CD4-positive, alpha-beta T cell treated with Interleukin-4 for 4 hours (primary cell): Measurements from ENCODE around the gene C4BPB.
"Not testable (repeated sequence)": the region's sequence is repeated elsewhere in the genome, so short reads cannot be mapped to it uniquely, and the experiment has no call there.

Experiments
- DNase-seq: peaks from one replicate; pipeline ENCODE4 v3.0.0-alpha.2; 2020

C4BPB gene

GRCh38 chr1:207088701-207089626 lies at the start of gene C4BPB:
C4BPB (plus strand) TSS chr1:207088860; CDS start chr1:207089532, 672 bp downstream.
- DNase-seq: no peak

- no peak for DNase-seq
Observed at GRCh38 chr1:207039380-207040180, 49.1 kb upstream of the C4BPB start.

DNA sequence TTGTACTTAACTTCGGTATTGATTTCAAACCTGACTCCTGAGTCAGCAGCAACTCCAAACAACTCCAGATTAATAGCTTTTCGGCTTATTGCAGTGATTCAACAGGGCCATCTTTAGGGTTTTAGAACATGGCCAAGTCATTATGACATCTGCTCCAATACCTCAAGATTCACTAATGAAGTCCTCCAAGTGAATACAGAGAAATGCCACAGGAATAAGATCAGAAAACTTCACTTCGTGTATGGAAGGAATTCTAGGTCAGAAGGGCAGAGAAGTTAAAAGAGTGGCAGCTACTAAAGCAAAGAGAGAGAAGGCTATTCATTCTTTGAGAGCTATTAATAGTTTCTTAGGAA lies 48.5 kb upstream of the C4BPB start:
- DNase-seq: no peak

DNA sequence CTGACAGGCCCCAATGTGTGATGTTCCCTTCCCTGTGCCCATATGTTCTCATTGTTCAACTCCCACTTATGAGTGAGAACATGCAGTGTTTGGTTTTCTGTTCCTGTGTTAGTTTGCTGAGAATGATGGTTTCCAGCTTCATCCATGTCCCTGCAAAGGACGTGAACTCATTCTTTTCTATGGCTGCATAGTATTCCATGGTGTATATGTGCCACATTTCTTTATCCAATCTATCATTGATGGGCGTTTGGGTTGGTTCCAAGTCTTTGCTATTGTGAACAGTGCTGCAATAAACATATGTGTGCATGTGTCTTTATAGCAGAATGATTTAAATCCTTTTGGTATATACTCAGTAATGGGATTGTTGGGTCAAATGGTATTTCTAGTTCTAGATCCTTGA lies 47.3 kb upstream of the C4BPB start:
- DNase-seq: not testable (repeated sequence)

DNA sequence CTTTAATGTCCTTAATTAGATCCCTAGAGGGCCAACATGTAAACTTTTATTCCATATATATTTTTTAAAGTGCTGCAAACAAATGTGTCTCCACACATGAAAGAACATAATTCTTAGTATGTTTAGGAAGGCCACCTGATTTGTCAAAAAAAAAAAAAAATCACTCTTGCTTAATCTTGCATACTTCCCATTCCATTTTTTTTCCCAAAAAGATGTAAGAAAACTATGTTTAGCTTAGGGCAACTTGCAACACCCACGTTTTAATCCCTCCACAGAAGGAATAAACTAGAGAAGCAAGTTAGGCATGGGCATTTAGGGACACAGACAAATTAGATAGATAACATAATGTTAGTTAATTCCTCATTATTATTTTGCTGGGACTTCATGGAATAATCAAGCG lies 43.2 kb upstream of the C4BPB start:
- no peak for DNase-seq

GRCh38 chr1:207047505-207047904 lies 41.2 kb upstream of the C4BPB start:
- DNase-seq: no peak

GRCh38 chr1:207048041-207048440 lies 40.6 kb upstream of the C4BPB start:
- DNase-seq: no peak

- no peak for DNase-seq
Observed at GRCh38 chr1:207049054-207049453, 39.6 kb upstream of the C4BPB start.

- no peak for DNase-seq
Observed at GRCh38 chr1:207049514-207049913, 39.1 kb upstream of the C4BPB start.

DNA sequence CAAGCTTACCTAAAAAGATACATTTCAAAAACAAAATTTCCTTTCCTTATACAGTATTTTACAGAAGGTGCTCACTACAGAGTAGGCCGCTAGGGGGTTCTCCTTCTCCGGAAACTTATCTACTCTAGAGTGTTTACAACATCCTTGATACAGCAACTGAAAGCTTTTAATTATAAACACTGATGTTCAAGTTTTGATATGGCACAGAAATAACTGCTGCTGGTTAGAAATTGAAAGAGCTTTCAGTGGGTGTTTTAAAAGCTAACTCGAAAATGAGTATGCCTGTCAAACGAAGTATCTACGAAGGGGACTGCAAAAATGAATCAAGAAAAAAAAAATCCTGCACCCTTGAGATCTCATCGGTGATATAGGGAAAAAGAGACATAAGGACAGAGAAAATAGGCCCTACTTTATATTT lies 38.7 kb upstream of the C4BPB start:
- peak; percentile 75 for DNase-seq

DNA sequence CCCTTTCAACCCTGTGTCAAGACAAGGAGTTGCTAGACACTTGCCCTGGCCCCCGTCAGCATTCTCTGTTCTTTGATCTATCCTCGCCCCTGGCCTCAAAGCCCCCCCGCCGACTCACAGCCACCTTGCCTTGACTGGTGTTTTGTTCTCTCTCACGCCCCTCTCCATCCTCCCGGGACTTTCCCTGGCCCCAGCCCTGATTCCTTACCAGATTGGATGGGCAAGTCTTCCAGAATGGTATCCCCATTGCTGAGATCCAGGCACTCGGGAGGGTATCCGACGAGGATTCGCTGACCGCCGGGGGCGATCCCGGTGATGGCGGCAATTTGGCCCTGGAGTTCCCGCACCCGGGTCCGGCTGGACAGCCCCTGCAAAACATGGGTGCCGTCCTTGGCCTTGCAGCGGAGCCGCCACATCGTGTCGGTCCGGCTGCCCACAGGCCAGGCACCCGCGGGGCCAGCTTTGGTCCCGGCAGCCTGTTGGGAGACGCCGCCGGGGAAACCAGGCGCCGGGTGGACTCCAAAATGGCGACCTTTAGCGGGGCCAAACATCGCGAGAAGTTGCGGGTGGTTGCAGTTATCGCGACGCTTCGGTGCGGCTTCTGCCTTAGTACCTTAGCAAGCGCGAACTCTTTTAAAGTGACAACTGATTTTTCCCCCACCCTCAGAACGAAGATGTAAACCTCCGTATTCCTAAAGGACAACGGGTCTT lies 38.0 kb upstream of the C4BPB start:
- DNase-seq: peak; percentile 92

DNA sequence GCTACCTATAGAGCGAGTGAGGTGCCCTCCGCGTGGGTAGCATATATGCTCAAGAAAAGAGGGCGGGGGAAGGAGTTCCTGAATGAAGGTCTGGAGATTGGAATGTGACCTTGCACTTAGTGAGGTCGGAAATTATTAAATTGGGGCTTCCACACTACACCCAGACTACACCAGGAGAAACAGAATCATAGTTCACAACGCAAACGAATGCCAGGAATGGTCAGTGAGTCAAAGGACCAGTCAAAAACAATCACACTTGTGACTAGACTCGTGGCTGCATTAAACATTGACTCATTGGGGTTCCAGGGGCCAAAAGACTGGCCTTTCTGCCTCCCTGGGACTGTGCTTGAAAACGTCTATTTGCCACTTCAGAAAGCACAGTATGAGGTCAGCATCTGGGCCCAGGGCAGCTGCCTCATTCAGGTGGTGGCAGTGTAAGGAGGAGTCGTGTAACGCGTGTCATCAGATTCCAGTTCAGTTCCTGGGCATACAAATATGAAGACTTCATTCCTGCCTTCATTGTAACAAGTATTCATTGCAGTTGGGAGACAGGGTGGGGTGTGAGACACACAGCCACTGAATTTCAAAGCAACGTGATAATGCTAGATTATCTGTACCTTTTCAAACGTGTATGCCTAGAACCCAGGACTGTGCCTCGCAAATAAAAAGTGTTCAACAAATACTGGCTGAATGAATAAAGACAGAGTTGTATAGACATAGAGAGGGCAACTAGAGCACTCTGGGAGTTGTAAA lies 37.3 kb upstream of the C4BPB start, which contains the start of gene YOD1:
TSS of gene YOD1 (minus strand) at position 18 of the 753 bp plus-strand sequence. CDS start 178 bp downstream, outside the sequence.
- no peak for DNase-seq

GRCh38 chr1:207052911-207053769 lies 35.5 kb upstream of the C4BPB start, which contains the start of gene PFKFB2:
PFKFB2 (plus strand) TSS chr1:207053275; CDS start chr1:207054718, 1,443 bp downstream.
- DNase-seq: peak; percentile 92

DNA sequence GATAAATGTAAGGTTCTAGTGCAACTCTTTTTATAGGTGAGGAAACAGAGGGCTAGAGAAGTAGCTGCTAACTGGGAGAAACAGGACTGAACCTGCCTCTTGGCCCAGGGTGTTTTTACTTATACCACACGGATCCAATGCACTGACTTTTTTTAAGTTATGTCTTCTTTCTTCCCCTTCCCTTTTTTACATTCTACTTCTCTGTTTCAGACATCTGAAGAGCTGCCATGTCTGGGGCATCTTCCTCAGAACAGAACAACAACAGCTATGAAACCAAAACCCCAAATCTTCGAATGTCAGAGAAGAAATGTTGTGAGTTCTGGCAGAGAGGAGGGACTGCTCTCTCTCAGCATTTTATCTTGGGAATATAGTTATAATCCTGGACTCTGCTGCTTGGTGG lies 34.2 kb upstream of the C4BPB start:
- DNase-seq: no peak

- DNase-seq: no peak
Observed at GRCh38 chr1:207055386-207056001, 33.2 kb upstream of the C4BPB start.

GRCh38 chr1:207056673-207057072 lies 32.0 kb upstream of the C4BPB start:
- no peak for DNase-seq

GRCh38 chr1:207058252-207058651 lies 30.4 kb upstream of the C4BPB start:
- DNase-seq: no peak

DNA sequence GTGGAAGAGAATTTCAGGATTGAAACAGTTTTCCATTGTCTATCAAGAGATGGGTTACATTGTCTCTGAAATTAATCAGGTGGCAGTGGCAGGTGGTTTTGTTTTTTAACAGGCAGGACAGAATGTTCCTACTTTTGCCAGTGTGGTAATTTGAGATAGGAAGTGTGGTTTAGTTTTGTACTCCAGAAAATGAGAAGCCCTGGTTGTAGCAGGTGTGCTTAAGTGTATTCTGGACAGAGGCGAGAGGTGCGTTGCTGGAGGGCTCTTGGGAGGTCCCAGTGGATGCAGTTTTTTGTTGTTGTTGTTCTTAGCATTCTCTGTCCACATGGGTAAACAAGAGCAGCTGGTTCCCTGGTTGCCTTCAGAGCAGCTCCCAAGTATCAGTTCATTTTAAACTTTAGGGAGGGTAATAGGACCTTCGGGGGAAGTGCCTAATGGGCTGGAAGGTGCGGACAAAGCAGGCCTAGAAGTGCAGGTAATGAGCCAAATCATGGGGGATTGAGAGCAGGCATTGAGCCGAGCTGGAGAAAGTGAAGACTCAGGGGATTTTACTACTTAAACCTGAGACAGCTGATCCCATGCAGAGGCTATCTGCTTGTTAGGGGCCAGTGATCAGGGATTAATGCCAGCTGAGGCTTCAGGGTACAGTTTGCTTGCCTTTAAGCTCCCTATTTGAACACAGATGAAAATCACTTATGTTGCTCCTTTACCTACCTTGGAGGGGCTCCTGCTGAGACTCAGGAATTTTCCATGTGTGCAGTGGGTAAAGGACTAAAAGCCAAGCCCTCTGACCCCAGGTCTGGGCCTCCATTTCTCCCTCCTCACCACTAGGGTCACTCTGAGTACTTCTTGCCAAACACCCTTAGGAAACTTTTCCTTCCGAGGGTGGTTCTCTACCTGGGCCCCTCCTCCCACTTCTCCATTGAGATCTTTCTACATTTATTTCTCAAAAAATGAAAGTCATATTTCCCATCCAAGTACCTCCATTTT lies 29.5 kb upstream of the C4BPB start:
- no peak for DNase-seq

- DNase-seq: no peak
Observed at GRCh38 chr1:207059881-207060280, 28.8 kb upstream of the C4BPB start.
